Hematopoietic multipotent progenitor cell treated with erythropoietin and hydrocortisone succinate and interleukin-3 and kit ligand, for 8 days (in vitro differentiated cells): ENCODE measurements around the gene DYNC1I1.
A peak's percentile ranks its signal among the peaks of the same experiment; 100 is the strongest.

Experiments
- DNase-seq: peaks from one replicate; pipeline ENCODE4 v3.0.0-alpha.2; 2015

Gene DYNC1I1

DNA sequence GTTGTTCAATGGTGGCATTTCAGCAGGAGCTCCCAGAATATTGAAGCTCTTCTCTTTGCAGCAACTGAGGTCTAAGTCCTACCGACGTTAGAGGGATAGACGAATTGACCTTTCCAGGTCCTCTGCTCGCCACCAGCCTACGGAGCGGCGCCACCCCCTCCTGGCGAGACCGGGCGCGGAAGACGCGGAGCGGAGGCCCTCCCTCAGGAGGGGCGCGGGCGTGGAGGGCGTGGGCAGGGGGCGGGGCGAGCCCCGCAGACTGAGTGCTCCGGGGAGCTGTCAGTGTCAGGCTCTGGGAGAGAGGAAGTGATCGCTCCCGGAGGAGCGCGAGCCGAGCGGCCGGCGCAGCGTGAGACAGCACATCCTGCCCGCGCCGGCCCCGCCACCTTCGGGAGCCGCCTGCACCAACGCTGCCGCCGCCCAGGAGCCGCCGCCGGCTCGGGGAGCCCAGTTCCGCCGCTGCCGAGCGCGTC lies at the start of gene DYNC1I1:
TSS of gene DYNC1I1 (plus strand) at position 257 of the 473 bp plus-strand sequence. CDS start 32,176 bp downstream, outside the sequence.
- peak; percentile 56 for DNase-seq

DNA sequence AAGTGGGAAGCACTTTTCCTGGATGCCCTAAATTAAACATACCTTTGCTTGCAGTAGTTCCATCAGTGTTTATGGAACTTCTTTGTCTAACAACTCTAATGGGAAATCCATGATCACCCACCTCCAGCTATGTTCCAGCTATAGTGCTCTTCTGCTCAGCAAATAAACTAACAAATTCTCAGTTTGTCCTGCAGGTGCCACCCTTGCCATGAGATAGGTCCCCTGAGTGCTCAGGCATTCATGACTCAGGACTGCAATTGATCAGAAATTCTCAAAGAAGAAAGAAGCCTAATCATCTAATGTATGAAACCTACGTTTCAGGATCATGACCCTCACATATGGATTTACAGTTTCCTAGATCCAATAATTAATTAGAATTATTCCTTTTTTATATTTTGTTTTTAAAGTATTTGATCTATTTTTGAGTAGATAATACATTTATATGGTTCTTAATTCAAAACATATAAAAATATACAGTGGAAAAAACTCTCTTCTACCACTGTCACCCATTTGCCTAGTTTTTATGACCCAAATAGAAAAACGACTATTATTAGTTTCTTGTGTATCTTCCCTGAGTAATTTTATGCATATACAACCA lies 48.7 kb upstream of the DYNC1I1 start:
- peak; percentile 48 for DNase-seq

DNA sequence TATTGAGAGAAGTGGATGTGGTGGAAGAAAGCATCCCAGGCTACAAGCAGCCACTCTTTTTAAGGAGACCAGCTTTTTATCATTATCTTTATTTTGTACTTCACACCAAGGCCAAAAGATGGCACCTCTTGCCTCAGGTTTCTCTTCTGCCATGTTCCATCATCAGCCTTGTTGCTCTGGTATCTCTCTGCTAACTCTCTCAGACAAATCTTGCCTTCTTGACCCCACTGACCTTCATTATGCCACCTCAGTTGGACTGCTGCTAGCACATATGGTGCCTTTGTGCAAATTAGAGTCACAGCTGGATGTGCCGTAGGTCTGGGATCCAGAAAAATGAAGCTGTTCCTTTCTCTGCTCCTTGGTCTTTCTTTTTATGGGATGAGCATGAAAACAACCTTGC lies 47.1 kb upstream of the DYNC1I1 start:
- no peak for DNase-seq

DNA sequence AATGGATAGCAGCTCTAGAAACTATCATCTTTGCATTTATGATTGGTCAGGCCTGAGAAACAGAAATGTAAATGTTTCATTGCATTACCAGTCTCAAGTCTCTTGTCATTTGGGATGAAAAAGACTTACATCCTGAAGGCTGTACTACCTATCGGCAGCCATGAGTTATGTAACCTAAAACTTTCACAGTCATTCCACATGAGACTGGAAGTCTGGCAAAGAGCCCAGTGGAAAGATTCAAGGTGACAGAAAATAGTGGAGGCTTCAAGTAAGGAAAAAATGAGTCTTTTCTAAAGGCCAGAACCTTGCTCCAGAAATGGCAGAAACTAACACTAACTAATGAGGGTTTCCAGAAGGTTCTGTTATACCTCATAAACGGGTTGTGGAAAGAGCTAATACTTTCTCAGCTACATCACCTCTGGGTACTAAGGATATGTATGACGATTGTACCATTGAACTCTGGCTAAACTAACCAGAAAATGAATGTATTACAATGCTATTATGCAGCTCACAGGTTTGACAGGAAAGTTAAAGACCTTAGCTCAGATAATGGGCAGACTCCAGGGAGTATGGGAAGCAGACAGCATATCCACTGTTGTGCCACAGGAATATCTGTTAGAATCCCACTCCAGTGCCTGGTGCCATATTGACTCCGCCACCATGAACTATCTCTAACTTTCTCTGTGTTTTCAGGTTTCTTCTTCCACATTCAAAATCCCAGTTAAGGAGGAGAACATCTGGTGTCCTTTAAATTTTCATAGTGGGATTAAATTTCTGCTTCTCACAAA lies 41.7 kb upstream of the DYNC1I1 start:
- DNase-seq, result no peak

DNA sequence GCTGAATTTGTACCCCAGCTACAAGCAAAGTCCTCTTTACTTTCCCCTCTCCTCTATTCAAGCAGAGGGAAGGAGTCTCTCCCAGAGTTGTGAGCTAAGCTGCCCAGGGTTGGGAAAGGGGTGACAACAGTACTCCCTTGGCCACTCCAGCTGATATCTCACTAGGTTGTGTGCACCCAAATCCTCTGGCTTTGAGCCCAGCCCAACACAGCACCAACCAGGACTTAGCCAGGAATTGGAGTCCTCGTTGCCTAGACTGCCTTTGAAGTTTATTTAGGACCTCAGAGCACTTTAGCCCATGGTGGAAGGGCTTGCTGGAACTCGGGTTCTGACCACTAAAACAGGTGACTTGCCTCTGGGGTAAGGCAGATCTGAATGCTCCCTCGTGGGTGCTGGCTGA lies 35.7 kb upstream of the DYNC1I1 start:
- DNase-seq, result no peak

DNA sequence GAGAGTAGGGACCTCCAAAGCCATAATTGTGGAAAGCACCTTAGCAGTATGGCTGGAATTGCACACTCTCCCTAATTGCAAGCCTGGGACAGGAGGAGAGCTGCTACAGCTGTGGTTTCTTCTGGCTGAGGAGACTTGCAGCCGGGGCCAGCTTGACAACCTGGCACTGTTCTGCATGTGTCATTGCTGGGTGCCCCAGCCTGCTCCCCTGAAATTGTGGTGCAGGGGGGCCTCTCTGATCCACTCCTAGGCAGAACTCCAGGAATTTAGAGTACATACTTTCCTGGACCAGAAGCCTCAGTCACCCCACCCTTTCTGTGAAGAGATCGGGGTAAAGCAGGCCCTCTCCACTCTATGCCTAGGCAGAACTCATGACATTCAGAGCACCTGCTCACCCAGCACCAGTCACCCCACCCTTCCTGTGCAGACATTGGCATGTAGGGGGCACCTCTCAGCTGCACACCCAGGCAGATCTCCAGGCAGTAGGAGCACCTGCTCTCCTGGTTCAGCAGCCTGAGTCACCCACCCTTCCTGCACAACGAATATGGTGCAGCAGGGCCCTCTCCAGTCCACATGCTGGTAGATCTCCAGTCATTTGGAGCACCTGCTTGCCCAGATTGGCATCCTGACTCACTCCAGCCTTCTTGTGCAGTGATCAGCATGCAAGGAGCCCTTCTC lies 34.4 kb upstream of the DYNC1I1 start:
- DNase-seq, result no peak

DNA sequence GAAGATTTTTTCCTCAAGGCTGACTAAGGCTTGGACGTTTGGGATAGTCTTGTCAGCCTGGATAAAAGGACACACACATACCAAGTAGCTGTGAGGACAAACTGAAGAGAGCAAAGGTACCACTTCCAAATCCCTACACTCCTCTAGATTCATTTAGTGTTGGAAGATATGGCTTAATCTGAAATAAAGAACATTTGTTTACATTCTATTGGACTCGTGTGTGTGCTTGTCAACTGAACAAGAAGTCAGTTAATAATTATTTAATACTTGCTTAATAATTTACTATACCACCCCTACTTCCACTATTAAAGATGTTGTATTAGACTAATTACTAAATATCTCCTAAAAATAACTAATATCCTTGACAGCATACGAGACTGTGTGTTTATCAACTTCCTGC lies 23.3 kb upstream of the DYNC1I1 start:
- DNase-seq, result no peak

DNA sequence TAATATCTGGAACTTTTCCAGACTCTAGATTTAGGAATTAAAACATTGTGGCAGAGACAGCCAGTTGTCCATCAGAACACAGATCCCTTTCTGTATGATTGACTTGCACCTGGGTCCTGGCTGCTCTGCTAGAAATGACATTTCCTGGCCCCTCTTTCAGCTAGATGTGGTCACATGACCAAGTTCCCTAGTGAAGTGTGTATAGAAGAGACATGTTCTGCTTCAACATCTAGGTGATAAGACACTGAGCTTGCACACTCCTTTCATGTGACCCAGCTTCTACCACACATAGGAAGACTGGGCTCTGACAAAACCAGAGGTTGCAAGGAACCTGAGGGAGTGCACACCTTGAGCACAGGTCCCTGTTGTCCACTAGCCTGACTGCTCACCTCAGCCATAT lies 22.8 kb upstream of the DYNC1I1 start:
- no peak for DNase-seq

DNA sequence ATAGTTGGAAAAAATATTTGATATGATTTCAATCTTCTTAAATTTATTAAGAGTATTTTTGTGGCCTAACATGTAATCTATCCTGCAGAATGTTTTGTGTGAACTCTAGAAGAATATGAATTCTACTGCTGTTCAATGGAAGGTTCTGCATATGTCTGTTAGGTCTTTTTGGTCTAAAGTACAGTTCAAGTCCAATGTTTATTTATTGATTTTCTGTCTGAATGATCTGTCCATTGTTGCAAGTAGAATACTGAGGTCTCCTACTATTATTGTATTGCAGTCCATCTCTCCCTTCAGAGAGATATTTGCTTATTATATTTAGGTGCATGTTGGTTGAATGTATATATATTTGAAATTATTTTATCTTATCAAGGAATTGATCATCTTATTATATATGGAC lies 18.9 kb upstream of the DYNC1I1 start:
- DNase-seq, result no peak

DNA sequence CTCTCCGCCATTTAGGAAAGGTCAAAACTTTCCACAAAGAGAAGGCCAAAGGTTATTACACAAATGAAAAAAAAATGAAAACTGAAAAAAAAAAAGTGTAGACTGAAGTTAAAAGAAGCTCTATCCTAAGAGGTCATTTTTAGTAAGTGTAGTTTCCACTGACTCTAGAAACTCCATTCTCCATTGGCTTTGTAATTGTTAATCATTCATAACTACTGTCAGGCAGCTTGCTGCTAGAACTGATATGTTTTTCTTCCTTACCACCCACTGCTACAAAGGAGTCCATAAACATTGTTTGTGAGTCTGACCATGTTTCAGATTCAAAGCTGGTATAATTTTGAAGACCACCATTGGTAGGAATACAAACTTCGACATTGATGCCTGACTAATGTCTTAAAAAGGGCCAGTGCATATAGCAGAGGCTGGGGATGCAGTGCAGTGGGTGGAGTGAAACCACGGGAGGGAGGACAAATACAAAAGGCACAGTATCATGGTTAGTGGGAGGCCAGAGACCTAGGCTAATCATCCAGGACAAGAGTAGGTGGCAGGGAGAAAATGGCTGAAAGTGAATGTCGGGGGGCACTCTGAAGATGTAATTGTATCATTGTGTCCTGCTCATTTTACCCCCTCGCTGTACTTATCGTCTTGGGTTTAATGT lies 16.9 kb upstream of the DYNC1I1 start:
- DNase-seq, result no peak

DNA sequence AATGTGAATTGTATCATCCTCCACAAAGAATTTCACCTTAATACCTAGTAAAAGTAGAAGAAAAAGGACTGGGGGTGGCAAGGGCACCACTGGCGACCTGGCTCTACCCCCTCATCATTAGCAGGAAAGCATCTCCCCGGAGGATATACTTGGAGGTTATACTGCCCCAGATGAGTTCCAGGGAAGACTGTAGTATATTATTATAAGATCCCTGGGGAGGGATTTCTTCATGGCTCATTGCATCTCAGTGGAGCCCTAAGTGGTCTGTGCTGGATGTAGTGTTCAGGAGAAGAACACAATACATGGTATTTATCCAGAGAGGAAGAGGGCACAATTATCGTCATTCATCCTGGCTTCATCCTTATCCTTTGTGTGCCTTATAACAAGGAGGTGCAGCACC lies 14.2 kb upstream of the DYNC1I1 start:
- DNase-seq, result no peak

DNA sequence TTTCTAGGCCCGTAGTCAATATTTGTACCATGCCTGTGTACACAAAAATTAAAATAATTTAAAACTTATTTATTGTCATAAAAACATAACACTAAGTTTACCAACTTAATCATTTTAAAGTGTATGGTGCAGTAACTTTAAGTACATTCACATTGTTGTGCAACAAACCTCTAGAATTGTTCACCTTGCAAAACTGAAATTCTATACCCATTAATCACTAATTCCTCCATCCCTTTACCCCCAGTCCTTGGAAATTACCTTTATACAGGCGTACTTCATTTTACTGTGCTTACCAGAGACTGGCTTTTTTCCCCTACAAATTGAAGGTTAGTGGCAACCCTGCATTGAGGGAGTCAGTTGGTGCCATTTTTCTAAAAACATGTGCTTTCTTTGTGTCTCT lies 6.3 kb upstream of the DYNC1I1 start:
- DNase-seq, result no peak

DNA sequence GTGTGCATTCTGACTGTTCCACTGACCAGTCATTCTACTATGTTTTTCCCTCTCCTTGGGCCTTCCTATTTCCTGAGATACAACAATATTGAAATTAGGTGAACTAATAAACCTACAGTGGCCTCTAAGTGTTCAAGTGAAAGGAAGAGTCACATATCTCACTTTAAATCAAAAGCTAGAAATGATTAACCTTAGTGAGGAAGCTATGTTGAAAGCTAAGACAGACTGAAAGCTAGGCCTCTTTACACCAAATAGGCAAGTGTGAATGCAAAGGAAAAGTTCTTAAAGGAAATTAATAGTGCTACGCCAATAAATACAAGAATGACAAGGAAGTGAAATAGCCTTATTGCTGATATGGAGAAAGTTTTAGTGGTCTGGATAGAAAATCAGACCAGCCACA lies 5.7 kb upstream of the DYNC1I1 start:
- DNase-seq, result no peak

DNA sequence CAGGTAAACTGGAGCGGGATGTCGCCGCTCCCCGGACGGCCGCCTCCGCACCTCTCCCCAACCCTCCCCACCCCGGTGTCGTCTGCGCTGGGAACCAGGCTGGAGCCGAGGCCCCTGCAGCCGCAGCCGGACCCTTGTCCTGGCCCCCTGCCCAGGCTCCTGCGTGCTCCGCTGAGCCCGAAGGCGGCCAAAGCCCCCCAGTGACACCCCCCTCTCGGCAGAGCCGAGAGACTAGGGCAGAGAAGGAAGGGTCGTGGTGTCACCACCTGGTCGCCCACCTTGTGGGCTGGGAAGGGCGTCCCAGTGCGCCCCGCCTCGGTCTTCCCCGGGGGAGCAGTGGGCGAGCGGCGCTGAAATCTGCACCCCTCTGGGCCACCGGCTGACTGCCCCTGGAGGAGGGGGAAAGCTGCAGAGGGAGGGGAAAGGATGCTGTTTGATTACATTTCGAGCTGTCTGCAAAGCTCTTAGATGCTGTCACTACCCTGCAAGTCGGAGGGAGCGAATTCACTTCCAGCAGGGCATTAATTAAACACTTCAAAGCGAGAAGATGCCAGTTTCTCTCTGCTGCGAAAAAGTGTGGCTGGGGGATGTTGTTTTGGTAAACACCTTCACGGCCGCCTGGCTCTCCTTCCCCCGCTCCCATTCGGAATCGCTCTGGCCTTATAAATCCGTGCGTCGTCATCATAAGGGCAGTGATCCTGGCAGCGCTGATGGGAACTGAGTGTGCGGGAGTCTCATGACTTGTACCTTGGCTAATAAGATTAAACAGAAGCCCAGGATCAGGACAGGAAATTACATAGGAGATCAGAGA lies 622 bp downstream of the DYNC1I1 start:
- no peak for DNase-seq

DNA sequence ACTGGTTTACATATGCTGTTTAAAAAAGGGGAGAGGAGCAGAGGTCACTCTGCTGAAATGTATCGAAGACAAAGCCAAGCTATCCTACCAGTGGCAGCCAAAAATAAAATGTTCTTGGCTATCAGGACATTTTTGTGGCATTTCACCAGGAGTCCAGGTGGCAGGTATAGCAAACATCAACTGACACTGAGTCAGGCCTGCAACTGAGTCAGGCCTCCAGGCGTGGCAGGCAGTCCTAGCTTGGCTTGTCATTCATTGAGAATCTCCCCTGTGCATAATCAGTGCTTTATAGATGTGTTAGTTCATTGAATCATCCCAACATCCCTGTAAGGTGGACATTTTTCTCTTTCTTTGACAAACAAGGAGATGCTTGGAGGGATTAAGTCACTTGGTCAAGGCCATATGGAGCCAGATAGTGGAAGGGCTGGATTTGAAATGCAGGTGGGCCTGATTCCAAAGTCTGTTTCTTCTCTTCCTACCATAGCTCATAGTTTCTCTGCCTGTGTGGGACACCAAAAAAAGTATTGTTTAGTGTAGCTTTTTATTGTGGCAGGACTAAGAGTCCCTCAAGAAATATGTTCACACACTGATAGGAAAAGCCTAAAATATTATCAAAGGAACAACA lies 4.3 kb downstream of the DYNC1I1 start:
- DNase-seq, result no peak

DNA sequence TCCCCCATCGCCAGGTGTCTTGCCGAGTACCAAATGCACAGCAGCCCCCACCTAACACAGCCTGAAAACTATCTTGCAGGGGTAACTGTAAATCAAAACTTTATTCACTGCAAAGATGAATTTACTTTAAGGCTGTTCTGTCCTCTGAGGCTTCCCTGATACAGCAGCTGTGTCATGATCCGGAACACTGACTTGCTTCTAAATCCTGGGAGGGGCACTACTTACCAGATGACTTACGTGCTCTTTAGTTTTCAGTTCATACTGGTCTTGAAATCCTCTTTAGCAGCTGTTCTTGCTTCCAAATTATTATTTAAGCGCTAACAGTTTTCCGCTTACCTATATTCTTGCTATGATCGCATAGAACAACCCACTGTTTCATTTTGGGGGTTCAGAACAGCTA lies 4.9 kb downstream of the DYNC1I1 start:
- DNase-seq, result no peak

DNA sequence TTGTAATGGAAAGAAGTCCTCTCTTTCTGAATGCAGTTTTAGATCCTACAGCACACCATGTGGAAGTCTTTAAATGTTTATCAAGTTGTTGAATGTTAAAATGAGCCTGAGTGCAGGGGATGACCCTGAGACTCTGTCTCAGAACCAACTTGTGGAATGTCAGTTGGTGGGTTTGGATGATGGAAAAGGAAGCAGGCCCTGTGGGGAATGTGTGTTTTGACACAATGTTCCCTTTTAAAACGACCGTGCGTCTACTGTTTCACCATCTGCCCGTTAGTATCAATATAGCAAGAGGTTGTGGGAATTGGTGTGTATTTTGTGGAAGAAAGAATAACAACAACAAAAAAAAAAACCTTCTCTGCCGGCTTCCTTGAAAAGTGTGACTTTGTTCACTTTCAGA lies 8.3 kb downstream of the DYNC1I1 start:
- DNase-seq, result no peak

DNA sequence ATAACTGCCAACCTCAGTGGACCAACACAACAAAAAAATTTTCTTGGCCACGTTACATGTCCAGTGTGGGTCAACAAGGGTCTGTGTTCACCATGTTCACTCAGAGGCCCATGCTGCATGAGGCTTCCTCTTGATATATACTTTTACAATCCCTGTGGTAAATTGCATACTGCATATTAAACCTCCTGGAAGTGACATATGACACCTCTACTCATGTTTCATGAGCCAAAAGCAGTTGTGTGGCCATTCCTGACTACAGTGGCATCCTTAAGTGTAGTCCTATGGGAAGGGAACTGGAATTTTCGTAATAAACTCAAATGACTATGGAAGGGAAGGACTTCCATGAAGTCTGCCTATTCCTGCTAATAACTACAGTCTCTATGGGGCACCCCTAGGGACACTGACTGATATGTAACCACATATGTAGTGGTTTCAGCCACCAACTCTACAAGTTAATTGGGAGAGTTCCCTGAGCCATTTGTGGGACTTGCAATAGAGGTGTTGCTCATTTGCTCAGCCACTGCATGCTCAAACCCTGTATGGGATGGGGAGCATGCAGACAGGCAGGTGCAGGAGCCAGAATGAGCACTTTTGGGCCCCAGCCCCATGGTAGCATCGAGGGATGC lies 9.7 kb downstream of the DYNC1I1 start:
- DNase-seq, result no peak

DNA sequence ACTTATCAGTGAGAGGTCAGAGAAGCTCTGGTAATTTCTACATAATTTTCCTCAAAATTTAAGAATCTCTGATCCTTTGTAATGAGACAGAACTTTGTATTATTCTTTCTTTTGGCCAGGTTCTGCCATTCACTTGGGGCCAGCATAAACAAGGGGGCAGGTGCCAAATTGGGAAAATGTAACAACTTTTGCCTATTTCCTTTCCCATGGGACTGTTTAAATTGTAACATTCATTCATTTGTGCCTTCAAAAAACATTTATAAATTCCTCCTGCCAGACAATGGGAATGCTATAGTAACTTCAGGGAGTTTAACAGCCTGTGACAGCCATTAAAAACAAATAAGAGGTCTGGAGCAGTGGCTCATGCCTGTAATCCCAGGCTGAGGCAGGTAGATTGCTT lies 12.4 kb downstream of the DYNC1I1 start:
- no peak for DNase-seq

DNA sequence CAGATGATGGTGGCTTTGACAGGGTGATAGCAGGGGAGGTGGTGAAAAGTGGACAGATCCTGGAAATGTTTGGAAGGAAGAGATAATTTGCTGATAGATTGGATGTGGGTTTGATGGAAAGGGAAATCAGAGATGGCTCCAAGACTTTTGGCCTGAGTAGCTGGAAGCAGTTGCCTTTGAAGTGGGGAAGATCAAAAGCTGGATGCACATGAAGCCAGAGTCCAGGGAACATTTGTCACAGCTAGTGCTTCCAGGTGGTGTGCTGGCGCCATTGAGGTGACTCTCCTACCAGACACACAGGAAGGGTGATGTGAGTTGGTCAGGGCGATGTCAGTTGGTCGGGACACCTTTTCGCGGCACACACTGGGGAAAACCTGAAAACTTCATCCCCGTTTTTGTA lies 15.9 kb downstream of the DYNC1I1 start:
- no peak for DNase-seq

DNA sequence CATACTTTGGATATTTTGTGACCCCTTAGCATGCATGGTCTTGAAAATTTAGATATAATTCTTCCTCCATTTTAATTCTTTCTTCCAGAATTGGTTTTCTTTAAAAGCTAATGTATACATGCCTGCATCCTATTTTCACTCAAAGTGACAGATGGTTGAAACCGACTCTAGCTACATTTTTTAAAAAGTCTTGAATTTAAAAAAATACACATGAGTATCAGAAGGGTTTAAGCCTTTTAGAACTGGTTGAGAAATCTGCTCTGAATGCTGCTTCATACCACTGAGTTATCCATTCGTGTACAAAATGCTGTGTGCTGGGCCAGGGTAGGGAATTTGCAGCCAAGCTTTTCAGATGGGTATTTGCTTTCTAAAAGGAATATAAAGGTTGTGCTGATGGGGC lies 16.5 kb downstream of the DYNC1I1 start:
- no peak for DNase-seq

DNA sequence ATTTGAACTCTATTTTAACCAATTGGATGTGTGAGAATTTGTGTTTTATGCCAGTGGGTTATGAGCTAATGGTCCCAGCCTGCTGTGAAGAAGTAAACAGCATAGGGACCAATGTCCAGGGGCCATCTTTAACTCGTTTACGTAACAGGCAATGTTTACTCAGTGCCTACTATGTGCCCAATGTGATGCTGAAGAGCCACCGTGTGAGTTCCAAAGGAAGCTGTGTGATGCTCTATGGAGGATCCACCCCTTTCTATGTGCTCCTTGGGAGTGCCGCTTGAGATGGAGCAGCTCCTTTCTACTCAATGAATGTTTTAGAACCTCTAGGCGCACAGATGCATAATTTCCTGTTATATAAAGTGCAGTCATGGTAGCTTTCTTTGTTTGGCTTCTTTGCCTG lies 21.3 kb downstream of the DYNC1I1 start:
- no peak for DNase-seq
